Lower leg skin (tissue), 3 donors: ENCODE results near the gene SLX9.

ENCODE experiments used
- POLR2A ChIP-seq, 2 donors: fragments of 450-650 bp; IDR thresholded peaks; one replicate each; pipeline ENCODE4 v1.6.1; 2016 to 2017; ENCODE audit warnings: antibody characterized with exemption in 2 of 2, mild to moderate bottlenecking in 1 of 2, moderate library complexity in 1 of 2
- TF ChIP-seq, protein P1 (sequence below), 3 donors: fragments of 450-650 bp; IDR thresholded peaks; one replicate each; pipeline ENCODE4 v1.5.1; 2016; ENCODE audit warnings: antibody characterized with exemption in 3 of 3, mild to moderate bottlenecking in 3 of 3, moderate library complexity in 2 of 3

DNA sequence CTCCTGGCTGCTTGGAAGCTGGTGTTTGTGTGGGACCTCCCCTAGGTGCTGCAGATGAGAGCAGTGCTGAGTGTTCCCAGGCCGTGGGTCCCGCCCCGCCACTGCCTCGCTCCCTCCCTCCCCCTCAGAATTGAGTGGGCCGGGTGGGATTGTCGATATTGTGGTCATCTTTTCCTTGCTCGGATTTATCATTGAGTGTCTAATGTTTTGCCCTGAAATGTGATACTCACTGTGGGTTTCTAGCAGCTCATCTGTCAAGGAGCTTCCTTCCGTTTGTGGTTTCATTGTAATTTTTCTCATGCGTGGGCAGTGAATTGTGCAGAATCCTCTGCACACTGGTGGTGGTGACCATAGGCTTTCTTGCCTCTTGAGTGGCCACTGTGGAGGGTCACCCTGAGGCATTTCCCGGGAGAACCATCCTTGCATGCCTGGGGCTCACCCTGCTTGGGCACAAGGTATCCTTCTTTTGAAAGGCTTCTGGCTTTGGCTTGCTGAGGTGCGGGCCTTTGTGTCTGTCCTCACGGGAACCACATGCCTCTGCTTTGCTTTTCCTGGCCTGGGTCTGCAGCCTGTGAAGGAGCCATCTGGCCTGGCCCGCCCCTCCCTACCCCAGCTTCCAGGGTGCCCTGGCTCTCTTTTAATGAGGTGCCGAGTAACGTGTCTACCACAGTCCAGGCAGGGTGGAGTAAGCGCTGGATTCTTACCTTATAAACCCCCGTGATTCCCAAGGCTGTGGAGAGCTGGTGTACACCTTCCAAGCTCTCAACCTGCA lies 25.6 kb downstream of the SLX9 start:
- TF ChIP-seq, protein P1, sequence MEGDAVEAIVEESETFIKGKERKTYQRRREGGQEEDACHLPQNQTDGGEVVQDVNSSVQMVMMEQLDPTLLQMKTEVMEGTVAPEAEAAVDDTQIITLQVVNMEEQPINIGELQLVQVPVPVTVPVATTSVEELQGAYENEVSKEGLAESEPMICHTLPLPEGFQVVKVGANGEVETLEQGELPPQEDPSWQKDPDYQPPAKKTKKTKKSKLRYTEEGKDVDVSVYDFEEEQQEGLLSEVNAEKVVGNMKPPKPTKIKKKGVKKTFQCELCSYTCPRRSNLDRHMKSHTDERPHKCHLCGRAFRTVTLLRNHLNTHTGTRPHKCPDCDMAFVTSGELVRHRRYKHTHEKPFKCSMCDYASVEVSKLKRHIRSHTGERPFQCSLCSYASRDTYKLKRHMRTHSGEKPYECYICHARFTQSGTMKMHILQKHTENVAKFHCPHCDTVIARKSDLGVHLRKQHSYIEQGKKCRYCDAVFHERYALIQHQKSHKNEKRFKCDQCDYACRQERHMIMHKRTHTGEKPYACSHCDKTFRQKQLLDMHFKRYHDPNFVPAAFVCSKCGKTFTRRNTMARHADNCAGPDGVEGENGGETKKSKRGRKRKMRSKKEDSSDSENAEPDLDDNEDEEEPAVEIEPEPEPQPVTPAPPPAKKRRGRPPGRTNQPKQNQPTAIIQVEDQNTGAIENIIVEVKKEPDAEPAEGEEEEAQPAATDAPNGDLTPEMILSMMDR (IDR thresholded peaks at IDR 0.05) = no peak
- TF ChIP-seq POLR2A (IDR thresholded peaks at IDR 0.05) = no peak
